ENCODE results near the gene UGGT2.

DNA sequence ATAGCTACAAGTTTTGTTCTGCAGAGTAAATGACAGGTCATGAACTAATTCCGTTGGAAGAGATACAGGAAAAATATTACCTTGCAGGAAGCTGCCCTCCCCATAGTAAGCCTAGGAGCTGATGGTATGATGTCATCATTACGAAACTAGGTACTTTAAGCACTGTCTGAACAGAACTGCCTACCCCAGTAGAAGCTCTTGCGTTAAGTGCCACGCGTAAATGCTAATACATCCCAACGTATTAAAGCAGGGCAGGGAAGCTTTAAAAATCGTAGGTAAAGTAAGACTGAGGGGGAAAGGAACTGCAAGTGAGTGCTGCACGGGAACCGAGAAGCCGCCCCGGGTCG lies 572 bp downstream of the UGGT2 start:
- no peak for TF ChIP-seq POLR2A (IDR thresholded peaks at IDR 0.05; ENCODE audit: low read length)
- TF ChIP-seq GATA1 (IDR thresholded peaks at IDR 0.05; ENCODE audit: low read depth, low read length) = no peak

All from erythroblast (primary cell).